ENCODE measurements around the gene GUCA1A.
"Not testable (repeated sequence)": the region's sequence is repeated elsewhere in the genome, so short reads cannot be mapped to it uniquely, and the experiment has no call there.

The GUCA1A gene

DNA sequence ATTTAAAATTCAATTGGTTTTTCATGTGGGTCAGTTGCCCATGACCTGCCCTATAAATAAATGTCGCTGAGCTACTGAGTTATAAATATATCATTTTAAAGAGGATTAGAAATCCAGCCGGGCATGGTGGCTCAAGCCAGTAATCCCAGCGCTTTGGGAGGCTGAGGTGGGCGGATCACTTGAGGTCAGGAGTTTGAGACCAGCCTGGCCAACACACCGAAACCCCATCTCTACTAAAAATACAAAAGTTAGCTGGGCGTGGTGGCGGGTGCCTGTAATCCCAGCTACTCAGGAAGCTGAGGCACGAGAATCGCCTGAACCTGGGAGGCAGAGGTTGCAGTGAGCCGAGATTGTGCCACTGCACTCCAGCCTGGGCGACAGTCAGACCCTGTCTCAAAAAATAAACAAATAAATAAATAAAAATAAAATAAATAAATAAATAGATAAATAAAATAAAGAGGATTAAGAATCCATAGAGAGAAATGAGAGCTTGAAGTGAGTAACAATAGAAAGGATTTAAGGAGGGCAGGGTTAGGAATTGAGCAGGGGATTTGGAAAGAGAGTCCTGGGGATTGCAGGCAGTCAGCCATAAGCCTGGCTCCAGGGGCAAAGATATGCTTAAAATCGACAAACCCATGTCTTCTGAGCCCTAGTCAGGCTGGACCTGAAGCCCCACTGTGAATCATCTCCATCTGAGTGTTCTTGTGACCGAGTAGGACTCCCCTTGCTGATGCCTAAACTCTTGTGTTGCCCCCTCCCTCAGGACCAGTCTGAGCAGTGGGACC lies 29.2 kb downstream of the GUCA1A start:
- DNase-seq (ENCODE audit: extremely low read depth in 1 of 2, low read depth in 1 of 2): not testable (repeated sequence)

DNA sequence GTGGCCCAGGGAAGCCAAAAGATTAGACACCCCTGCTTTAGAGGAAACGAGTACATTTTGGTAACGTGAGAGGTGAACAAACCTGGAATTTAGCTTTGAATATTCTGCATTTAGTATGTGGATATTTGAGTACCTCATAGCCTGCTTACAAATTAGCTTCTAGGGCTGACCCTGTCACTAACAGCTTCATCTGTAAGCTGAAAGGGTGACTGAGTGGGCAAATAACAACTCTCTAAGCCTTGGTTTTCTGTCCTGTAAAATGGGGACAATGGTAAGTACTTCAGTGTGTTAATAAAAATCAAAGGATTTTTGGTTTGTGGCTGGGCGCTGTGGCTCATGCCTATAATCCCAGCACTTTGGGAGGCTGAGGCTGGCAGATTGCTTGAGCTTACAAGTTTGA lies 30.0 kb downstream of the GUCA1A start:
- DNase-seq (ENCODE audit: extremely low read depth in 1 of 2, low read depth in 1 of 2): no peak

DNA sequence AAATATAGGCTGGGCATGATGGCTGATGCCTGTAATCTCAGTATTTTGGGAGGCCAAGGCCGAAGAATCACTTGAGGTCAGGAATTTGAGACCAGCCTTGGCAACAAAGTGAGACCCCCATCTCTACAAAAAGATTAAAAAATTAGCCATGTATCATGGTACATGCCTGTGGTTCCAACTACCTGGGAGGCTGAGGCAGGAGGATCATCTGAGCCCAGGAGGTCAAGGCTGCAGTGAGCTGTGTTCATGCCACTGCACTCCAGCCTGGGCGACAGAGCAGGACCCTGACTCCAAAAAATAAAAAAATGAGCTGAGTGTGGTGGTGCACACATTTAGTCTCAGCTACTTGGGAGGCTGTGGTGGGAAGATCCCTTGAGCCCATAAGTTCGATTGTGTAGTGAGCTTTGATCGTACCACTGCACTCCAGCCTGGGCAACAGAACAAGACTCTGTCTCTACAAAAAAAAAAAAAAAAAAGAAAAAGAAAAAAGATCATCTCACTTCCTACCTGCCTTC lies 31.7 kb downstream of the GUCA1A start:
- DNase-seq (ENCODE audit: extremely low read depth in 1 of 2, low read depth in 1 of 2): no peak

DNA sequence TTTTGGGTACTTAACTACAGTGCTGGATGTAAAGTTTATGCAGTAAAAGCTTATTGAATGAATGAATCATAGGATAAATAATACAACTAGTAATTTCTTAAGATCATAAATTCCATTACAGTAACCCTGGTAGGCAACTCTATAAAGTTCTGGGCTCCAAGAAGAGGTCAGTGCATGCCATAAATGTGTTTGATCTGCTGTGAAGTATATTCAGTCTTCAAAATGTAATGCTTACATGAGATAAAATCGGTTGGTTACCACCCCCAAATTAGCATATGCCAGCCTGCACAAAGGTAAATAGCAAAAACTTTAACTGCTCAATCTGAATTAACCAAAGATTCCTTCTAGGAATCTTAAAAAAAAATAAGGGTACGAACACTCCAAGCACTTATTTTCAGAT lies 34.4 kb downstream of the GUCA1A start:
- not testable (repeated sequence) for DNase-seq (ENCODE audit: extremely low read depth in 1 of 2, low read depth in 1 of 2)

DNA sequence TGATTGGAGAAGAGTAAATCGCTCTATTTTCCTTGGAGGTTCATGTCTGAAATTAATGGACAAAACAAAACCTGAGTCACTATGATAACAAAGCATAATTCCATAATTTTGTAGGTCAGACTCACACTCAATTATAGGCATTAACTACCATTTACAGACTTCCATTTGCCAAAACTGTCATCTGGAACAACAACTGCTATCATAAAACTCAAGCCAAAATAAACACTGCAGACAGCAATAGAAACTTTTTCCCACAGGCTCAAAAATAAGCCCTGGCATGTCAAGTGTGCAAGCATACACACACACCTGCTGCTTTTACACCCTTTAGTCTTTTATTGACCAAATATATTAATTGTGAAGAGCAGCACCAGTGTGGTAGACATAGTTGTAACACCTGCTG lies 37.4 kb downstream of the GUCA1A start:
- DNase-seq (ENCODE audit: extremely low read depth in 1 of 2, low read depth in 1 of 2): no peak

DNA sequence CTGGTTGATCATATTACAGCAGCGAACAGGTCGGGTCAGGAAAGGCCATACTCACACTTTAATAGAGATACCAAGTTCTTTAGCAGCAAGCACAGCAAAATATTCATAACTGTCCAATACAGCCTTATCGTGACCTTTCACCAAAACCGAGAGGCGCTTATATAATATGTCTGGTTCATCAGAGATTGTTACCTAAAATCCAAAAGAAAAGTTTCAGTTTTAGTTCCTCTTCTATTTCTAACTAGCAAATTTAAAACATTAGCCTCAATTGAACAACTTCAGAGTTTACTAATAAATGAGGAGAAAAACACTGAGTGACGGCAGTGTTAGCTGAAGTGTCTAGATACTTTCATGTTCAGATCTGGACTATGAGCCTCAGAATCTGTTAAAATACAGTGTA lies 38.6 kb downstream of the GUCA1A start:
- no peak for DNase-seq (ENCODE audit: extremely low read depth in 1 of 2, low read depth in 1 of 2)

DNA sequence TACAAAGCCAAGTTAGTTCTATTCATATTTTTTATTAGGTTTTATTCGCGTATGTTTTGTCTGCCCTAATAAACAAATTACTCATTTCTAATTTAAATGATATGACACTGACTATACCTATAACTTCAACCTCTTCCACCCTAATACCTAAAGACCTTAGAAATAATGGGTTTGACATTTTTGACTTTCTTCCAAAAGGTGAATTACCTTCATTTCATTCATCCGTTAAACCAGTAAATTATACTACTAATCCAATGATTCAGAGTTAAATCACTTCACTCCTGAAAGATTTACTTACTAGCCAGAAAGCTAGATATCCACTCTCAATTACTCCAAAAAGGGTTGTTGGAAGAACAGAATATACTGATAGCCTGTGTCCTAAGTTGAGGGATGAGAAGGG lies 39.3 kb downstream of the GUCA1A start:
- DNase-seq (ENCODE audit: extremely low read depth in 1 of 2, low read depth in 1 of 2): no peak

DNA sequence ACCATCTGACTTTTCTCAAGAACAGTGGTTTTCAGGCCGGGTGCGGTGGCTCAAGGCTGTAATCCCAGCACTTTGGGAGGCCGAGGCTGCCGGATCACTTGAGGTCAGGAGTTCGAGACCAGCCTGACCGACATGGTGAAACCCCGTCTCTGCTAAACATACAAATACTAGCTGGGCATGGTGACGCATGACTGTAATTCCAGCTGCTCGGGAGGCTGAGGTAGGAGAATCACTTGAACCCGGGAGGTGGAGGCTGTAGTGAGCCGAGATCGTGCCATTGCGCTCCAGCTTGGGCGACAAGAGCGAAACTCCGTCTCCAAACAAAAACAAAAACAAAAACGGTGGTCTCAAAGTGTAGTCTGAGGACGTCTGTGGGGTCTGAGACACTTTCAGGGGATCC lies 43.3 kb downstream of the GUCA1A start:
- not testable (repeated sequence) for DNase-seq (ENCODE audit: extremely low read depth in 1 of 2, low read depth in 1 of 2)

DNA sequence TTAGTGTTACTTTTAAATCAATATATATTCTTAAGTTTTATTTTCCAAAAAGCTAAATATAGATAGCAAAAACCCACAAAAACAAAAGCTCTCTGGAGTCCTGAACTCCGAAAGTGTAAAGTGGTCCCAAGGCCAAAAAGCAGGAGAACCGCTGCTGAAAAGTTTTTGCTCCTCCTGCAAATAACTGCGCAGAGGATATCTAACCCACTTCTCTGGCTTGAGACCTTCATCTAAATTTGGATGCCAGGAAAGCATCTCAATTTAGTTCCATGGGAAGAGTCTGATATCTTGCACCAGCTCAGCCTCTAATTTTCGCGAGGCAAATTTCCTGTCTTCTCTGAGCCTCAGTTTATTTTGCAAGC lies 44.0 kb downstream of the GUCA1A start:
- no peak for DNase-seq (ENCODE audit: extremely low read depth in 1 of 2, low read depth in 1 of 2)

DNA sequence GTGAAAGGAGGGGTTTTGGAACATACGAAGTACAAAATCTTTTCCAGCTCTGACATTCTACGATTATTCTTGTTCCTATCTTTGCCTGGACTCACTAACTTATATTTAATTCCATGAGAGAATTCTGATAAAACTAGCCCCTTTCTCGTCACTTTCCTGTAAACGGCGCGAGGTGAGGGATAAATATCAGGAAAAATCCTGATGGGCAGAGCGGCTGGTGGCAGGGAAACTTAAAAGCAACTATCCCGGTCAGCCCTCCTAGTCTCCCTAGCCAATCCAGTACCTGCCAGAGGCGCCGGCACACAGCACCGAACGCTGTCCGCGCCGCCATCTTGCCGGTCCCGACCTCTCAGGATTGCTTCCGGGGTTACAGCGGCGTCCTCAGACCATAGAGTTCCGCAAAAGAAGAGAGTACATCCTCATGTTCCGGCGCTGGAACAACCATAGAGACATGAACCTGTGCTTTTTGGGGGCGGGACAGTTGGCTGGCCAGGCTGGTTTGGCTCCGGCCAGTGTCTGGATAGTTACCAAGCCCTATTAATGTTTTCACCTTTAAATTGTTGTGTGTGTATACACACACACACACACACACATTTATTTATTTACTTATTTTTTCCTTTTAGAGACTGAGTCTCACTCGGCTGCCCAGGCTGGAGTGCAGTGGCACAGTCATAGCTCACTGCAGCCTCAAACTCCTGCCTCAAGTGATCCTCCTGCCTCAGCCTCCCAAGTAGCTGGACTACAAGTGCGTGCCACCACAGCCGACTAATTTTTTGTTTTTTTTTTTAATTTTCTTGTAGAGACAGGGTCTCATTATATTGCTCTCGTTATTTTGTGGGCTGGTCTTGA lies 44.6 kb downstream of the GUCA1A start, which contains the start of gene MRPS10:
Gene MRPS10 (minus strand): TSS at position 343 of the 849 bp plus-strand sequence. CDS start 12 bp downstream, at position 331.
- peak; percentile 78 to 86 for DNase-seq (ENCODE audit: extremely low read depth in 1 of 2, low read depth in 1 of 2)

DNA sequence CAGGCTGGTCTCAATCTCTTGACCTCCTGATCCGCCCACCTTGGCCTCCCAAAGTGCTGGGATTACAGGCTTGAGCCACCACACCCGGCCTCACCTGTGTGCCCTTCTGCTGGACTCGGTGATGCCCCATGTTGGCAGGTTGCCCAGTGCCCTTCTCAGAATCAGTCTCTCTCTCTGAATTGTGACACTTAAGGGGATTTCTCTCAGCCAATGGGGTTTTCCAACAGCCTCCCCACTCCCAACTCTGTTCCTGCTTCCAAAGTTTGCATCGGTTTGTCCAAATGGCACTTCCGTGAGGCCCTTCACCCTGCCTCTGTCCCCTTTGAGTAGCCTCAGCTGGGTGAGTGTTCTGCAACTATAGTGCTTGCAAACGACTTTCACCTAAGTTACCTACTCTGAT lies 47.6 kb downstream of the GUCA1A start:
- DNase-seq (ENCODE audit: extremely low read depth in 1 of 2, low read depth in 1 of 2): no peak

DNA sequence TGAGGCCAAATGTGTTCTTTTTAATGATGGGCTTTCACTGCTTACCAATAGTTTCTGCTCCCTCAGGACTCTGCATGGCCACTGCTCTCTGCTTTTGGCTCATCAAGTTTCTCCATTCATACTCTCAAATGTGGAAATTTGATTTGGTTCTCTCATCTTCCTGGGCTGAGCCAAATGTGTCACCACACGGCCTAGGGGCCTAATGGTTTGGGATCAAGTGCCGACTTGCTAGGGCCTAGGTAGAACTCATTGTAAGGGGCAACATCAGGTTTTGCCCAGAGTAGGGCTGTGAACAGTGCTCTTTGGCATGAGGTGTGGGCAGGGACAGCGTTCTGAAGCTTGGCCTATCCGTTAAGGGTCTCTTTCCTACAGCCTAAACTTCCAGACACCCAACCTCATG lies 48.4 kb downstream of the GUCA1A start:
- DNase-seq (ENCODE audit: extremely low read depth in 1 of 2, low read depth in 1 of 2): no peak

DNA sequence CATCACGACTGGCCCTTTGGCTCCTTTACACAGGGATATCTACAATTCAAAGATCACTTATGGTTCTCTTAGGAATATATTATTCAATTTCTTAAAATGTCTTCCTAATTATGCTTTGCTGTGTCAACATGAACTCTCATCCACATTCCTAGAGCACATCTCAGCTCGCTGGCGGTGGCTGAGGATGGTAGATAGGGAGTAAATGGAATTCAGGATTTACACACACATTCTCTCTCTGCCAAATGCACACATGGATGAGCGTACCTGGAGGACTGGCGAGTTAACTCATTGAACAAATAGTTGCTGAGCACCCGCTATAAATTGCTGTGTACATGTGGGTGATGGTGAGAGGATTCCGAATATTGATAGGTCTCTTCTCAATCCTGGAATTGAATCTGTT lies 49.3 kb downstream of the GUCA1A start:
- DNase-seq (ENCODE audit: extremely low read depth in 1 of 2, low read depth in 1 of 2): no peak

DNA sequence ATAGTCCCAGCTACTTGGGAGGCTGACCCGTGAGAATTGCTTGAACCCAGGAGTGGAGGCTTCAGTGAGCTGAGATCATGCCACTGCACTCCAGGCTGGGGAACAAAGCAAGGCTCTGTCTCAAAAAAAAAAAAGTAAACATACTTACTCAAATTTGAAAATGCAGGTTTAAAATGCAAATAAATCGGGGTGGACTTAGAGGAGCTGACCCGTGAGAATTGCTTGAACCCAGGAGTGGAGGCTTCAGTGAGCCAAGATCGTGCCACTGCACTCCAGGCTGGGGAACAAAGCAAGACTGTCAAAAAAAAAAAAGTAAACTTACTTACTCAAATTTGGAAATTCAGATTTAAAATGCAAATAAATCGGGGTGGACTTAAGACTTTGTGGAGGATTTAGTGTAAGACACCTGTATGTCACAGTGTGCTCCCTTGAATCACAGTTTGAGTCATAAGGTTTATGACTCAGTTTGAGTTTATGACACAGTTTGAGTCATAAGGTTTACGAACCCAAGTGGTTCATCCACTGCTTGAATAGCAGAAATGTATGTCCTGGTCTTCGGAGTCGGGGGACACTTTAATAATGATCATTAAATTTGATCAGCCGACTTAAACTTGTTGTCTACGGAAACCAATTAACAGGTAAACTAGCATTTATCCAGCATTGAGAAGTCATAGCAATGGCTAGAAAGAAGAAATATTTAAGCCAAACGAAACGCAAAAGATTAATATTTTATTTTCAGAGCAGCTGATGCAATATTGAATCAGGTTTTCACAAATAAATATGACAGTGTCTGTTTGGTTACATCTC lies 51.3 kb downstream of the GUCA1A start:
- no peak for DNase-seq (ENCODE audit: extremely low read depth in 1 of 2, low read depth in 1 of 2)

DNA sequence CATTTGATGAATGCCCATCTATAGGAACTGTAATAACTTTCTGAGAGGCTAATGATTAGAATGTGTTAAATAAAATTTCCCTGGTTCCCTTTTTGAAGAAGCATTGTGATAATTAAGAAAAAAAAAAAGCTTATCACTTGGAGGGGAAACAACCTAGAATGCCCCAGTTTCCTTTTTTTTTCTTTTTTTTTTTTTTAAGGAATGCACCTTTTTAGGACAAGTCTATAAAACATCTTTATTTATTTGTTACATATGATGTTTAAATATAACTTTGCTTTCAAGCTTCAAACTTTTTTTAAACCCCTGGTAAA lies 51.8 kb downstream of the GUCA1A start:
- DNase-seq (ENCODE audit: extremely low read depth in 1 of 2, low read depth in 1 of 2): no peak

DNA sequence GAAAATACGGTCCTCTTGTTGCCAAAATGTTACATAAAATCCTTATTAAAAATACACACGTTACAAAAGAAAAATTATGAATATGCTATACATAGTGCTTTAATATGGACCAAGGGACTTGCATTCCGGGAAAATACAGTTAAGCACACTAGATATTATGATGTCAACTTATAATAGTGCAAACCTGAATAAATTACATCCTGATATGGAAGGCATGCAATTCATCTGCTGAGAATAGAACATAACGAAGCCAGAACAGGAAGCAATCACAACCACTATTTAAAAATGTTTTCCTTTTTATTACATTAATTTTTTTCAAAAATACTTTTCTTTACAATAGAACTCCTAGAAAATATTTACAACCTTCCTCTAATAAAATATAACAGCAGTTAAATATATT lies 52.3 kb downstream of the GUCA1A start:
- no peak for DNase-seq (ENCODE audit: extremely low read depth in 1 of 2, low read depth in 1 of 2)

DNA sequence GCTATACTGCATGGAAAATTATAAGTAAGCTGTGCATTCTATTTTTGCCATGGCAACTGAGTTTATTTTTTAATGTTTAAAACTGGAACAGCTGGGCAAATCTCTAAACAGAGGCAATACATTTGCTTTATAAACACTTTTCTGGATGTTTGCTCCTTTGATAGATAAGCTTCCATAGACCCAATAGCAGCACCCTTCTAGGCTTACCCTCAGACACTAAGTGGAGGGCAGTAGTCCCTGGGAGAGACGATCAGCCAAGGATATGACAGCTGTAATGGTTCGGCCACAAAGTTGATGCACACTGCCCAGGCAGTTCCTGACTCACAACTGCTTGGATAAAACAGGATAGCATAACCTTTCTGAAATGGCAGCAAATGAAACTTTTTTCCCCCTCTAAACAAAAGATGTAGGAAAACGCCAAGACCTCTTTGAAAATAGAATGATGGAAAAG lies 53.0 kb downstream of the GUCA1A start:
- DNase-seq (ENCODE audit: extremely low read depth in 1 of 2, low read depth in 1 of 2): no peak

DNA sequence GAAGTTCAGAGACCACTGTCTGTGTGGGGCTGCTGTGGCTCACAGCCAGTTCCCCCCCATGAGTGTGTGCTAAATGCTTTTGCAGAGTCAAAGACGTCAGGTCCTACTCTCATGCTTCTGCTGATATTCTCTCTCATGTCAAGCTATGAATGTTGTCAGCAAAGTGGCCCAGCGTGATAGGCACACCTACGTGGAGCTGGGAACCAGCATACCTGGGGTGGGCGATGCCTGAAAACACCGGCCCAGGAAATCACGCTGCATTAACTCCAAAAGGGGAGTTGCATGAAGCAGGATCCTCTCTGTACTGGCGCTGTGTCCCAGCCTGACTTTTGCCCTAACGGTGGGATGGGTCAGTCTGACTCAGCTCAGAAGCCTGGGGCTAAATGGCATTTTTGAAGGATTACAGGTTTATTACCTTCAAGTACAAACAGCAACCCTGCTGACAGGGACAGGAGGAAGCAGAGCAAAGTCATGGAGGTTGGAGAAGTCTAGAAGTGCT lies 53.5 kb downstream of the GUCA1A start:
- no peak for DNase-seq (ENCODE audit: extremely low read depth in 1 of 2, low read depth in 1 of 2)

DNA sequence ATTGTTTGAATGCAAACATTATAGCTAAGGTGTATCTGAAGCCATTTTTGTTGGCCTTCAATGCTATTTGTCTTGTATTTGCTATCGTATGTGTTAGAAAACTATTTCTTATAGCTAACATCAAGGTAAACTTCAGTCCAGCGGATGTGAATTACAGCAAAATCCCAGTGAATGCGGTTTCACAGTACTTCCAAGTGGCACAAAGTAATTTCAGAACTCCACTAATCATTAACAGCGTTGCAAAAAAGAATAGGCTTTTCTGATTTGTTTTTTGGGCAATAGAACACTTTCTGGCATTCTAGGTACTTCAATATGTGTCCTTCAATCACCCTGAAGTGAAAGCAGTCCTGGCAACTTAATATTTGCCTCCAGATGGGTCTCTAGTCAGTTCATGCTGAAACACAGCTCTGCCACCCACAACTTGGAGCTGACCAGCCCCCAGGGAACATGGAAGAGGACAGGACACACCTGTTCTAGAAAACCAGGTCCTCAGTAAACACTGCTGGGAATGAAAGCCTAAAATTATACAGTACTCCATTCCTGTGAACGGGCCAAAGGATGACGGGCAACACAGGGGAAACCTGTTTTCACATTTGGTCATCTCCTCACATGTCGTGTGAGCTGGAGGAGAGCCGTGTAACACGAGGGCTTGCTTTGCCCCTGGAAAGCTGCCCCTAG lies 54.1 kb downstream of the GUCA1A start:
- DNase-seq (ENCODE audit: extremely low read depth in 1 of 2, low read depth in 1 of 2): no peak

DNA sequence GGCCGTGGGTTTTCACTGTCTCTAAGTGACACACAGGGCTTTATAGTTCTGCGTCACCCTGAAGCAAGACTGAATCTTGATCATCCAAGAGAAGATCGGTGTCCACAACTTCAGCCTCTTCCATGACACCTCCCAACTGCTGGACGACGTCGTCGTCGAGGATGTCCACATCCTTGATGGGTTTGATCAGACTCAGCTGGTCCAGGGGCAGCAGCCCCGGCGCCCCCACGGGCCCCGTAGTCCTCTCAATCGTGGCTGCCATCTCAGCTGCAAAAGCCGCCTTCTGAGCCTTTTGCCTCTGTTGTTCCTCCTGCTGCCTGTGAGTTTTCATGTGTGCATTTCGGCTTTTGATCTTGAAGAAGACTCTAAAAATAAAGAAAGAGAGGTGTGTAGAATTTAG lies 55.1 kb downstream of the GUCA1A start:
- no peak for DNase-seq (ENCODE audit: extremely low read depth in 1 of 2, low read depth in 1 of 2)

All from stimulated activated CD8-positive, alpha-beta memory T cell treated with anti-CD3 and anti-CD28 coated beads, Interleukin-7, amount 100 ng/mL, for 48 hours (primary cell).